ENCODE results near the gene ZFPL1.

DNA sequence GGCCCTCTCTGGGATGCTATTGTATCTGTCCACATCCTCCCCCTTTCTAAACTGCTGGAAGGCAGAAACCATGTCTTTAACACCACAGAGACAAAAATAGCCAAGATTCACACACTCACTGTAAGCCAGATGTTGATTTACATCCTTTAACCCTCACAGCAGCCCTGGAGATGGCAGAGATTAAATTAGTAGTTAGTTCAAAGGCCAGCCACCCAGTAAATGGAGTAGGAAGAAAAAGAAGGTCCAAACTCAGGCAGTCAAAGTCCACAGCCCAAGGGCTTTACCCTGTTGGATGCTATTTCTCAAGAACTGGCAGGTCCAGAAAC is 35.6 kb downstream of the ZFPL1 start:
- TF ChIP-seq, protein P1, sequence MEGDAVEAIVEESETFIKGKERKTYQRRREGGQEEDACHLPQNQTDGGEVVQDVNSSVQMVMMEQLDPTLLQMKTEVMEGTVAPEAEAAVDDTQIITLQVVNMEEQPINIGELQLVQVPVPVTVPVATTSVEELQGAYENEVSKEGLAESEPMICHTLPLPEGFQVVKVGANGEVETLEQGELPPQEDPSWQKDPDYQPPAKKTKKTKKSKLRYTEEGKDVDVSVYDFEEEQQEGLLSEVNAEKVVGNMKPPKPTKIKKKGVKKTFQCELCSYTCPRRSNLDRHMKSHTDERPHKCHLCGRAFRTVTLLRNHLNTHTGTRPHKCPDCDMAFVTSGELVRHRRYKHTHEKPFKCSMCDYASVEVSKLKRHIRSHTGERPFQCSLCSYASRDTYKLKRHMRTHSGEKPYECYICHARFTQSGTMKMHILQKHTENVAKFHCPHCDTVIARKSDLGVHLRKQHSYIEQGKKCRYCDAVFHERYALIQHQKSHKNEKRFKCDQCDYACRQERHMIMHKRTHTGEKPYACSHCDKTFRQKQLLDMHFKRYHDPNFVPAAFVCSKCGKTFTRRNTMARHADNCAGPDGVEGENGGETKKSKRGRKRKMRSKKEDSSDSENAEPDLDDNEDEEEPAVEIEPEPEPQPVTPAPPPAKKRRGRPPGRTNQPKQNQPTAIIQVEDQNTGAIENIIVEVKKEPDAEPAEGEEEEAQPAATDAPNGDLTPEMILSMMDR (IDR thresholded peaks at IDR 0.05; ENCODE audit: insufficient read depth, low read length, poor library complexity, severe bottlenecking): no peak
- TF ChIP-seq EZH2phosphoT487 (conservative IDR thresholded peaks at IDR 0.05; ENCODE audit: low read length): no peak
